A375 (cell line): ENCODE measurements around the gene FAXDC2. TPM values are rescaled to one million over a fixed set of nuclear protein-coding genes. Genes with fewer than 3 reads are reported as not detected.

Source experiments
- small RNA-seq: library from RNA; depleted of rRNA; stranded (forward); fragments of <200 nt; gene quantifications from one replicate; pipeline ENCODE3, GENCODE V24; 2014
- total RNA-seq: library from RNA; depleted of rRNA; stranded (reverse); fragments of >200 nt; shearing (Covaris generic); gene quantifications from 2 replicates; pipeline ENCODE4 v1.2.3, GENCODE V29; 2014; rRNA removed

FAXDC2 gene
- 4.5 and 5.0 TPM in 2 replicates for total RNA-seq

GRCh38 chr5:154850255-154851062 lies at the start of gene FAXDC2:
Gene FAXDC2, minus strand, starts transcription at chr5:154850603. Its CDS starts 12,425 bp downstream, at chr5:154838178.

GRCh38 chr5:154858297-154858971 lies 8.0 kb upstream of the FAXDC2 start, which contains the start of gene CNOT8:
Gene CNOT8, plus strand, starts transcription at chr5:154858627. Its CDS starts 4,652 bp downstream, at chr5:154863279.

Small RNAs within 50 kb of the gene (small RNA-seq; reads per million reads assigned to genes)
- not detected for gene MIR378H

Other genes starting within 250 kb of the FAXDC2 start
- gene LARP1, start 95.2 kb downstream of the FAXDC2 start, total RNA-seq = 84.0 and 89.2 TPM in 2 replicates
- gene CNOT8, start 8.0 kb upstream of the FAXDC2 start, total RNA-seq = 55.3 and 56.1 TPM in 2 replicates
- gene GEMIN5, start 87.6 kb upstream of the FAXDC2 start, total RNA-seq = 19.3 and 20.5 TPM in 2 replicates
- gene MRPL22, start 90.5 kb upstream of the FAXDC2 start, total RNA-seq = 33.0 and 40.4 TPM in 2 replicates
- 0.03 and 0.04 TPM in 2 replicates for gene KIF4B, start 163.2 kb upstream of the FAXDC2 start, total RNA-seq